Astrocyte of the cerebellum (primary cell): ENCODE results near the gene SYTL1.
A peak's percentile ranks its signal among the peaks of the same experiment; 100 is the strongest.

ENCODE experiments used
- DNase-seq: peaks from one replicate; pipeline ENCODE4 v3.0.0-alpha.2; 2011; ENCODE audit warnings: low read depth
- H3K4me3 ChIP-seq: 2 replicates; pipeline ENCODE4 v1.5.1; 2011; ENCODE audit warnings: mild to moderate bottlenecking, low read depth, low read length, moderate library complexity
- CTCF ChIP-seq: IDR thresholded peaks from 2 replicates; pipeline ENCODE4 v1.5.1; 2012; ENCODE audit warnings: low read length, low read depth, moderate library complexity, mild to moderate bottlenecking; ENCODE audit errors: missing control alignments
- in situ Hi-C: cut with HindIII; loops from 2 replicates; pipeline ENCODE4 v1.10.0; 2017; ENCODE audit warnings: low sequenced_read_pairs

The SYTL1 gene

GRCh38 chr1:27330786-27331185, 11.0 kb upstream of the SYTL1 start:
- in situ Hi-C loops = no loop called here
- H3K4me3 ChIP-seq = no peak overlapping the region
- TF ChIP-seq CTCF = no peak
- no peak for DNase-seq

- TF ChIP-seq CTCF = no peak
- in situ Hi-C loops = no loop called here
- no peak for DNase-seq
- no peak overlapping the region for H3K4me3 ChIP-seq
Observed at GRCh38 chr1:27331426-27331825, 10.4 kb upstream of the SYTL1 start.

- DNase-seq = no peak
- H3K4me3 ChIP-seq = no peak overlapping the region
- TF ChIP-seq CTCF = no peak
- in situ Hi-C loops = no loop called here
Observed at GRCh38 chr1:27331922-27332321, 9.9 kb upstream of the SYTL1 start.

- TF ChIP-seq CTCF = peak; percentile 89
- no peak overlapping the region for H3K4me3 ChIP-seq
- in situ Hi-C loops = no loop called here
- no peak for DNase-seq
Observed at GRCh38 chr1:27332536-27333281, 9.1 kb upstream of the SYTL1 start.

- in situ Hi-C loops = no loop called here
- no peak for TF ChIP-seq CTCF
- no peak overlapping the region for H3K4me3 ChIP-seq
- no peak for DNase-seq
Observed at GRCh38 chr1:27333717-27334279, 8.0 kb upstream of the SYTL1 start.

GRCh38 chr1:27335506-27336422, 6.1 kb upstream of the SYTL1 start:
- TF ChIP-seq CTCF = no peak
- DNase-seq = no peak
- in situ Hi-C loops = no loop called here
- H3K4me3 ChIP-seq = no peak overlapping the region
